GM21723 (cell line): Measurements from ENCODE around the gene UBL3.

Source experiments
- ATAC-seq: cut with Tn5 transposase; IDR thresholded peaks from one replicate; pipeline ENCODE4 v1.9.1; 2021; ENCODE audit warnings: mild to moderate bottlenecking, moderate library complexity; ENCODE audit not compliant: unreplicated experiment

Gene UBL3

GRCh38 chr13:29761160-29761559 lies 89.3 kb downstream of the UBL3 start:
- ATAC-seq, result no peak

GRCh38 chr13:29760544-29760943 lies 89.9 kb downstream of the UBL3 start:
- ATAC-seq, result no peak

GRCh38 chr13:29758531-29759114 lies 91.8 kb downstream of the UBL3 start:
- peak; percentile 96 for ATAC-seq

- ATAC-seq, result no peak
These were observed 93.9 kb downstream of the UBL3 start for GRCh38 chr13:29756506-29756905.

DNA sequence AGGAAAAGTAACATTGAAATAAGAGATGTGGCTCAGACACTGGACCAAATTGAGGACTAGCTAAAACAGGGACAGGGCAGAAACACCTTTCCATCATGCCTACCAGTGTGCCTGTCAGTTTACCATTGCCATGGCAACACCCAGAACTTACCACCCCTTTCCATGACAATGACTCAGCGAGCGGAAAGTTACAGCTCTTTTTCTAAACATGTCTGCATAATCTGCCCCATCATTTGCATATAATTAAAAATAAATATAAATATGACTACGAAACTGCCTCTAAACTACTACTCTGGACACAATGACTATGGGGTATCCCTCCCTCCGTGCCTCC lies 96.0 kb downstream of the UBL3 start:
- no peak for ATAC-seq

- ATAC-seq, result no peak
These were observed 96.6 kb downstream of the UBL3 start for GRCh38 chr13:29753618-29754472.

- no peak for ATAC-seq
These were observed 98.2 kb downstream of the UBL3 start for GRCh38 chr13:29752175-29752574.

GRCh38 chr13:29750183-29750530 lies 100.3 kb downstream of the UBL3 start:
- no peak for ATAC-seq

DNA sequence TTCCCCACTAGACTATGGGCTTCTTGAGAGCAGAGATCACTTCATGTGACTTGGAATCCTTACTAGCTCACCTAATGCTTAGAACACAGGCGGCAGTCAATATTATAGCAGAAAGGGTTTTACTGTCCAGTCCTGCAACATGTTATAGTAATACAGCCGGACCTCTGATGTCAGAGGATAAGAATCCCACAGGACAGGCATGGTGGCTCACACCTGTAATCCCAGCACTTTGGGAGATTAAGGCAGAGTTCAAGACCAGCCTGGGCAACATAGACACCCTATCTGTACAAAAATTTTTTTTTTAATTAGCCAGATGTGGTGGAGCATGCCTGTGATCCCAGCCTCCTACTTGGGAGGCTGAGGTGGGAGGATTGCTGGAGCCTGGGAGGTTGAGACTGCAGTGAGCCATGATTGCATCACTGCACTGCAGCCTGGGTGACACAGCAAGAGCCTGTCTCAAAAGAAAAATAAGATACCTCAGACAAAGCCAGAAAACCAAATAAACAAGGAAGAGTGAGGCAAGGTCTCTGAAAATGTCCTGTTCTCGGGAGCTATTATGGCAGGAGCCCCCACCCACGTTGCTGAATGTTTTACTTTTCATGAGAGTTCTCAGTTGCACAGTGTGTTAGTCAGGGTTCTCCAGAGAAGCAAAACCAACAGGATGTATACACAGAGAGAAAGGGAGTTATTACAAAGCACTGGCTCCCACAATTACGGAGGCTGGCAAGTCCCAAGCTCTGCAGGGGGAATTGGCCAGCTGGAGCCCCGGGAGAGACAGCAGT lies 100.8 kb downstream of the UBL3 start:
- no peak for ATAC-seq

DNA sequence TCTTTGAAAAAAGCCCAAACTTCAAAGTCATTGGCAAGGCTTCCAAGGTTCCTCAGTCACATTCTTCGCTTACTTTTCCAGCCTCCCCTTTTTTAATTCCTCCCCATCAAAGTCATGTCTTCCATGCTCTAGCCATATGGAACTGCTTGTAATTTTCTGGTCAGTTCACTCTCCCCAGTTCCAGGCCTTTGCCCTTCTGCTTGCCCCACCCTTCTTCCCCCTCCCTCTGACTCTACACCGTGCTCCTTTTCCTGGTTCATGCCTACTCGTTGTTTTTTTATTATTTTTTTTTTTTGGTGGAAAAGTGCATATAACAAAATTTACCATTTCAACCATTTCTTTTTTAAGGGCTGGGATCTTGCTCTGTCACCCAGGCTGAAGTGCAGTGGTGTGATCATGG lies 102.3 kb downstream of the UBL3 start:
- ATAC-seq, result no peak

DNA sequence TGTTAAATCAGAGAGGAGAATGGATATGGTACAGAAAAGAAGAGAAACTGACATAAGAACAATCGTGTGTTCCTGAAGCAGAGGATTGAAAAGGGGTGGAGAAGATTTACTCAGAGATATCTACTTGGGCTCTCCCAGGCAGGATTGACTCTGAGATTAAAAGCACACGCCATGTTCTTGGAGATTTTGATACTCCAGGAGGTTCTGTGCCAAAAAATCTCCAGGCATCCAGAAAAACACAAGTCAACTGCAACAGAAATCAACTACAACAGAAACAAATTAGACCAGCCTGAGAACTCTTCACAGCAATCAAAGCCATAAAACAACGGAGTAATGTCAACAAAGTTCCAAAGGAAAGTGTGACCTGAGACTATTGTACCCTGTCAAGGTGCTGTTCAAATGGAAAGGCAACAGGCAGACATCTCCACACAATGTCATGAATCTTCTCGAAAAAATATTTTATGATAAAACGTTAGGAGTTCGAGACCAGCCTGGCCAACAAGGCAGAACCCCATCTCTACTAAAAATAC lies 104.2 kb downstream of the UBL3 start:
- ATAC-seq, result no peak

DNA sequence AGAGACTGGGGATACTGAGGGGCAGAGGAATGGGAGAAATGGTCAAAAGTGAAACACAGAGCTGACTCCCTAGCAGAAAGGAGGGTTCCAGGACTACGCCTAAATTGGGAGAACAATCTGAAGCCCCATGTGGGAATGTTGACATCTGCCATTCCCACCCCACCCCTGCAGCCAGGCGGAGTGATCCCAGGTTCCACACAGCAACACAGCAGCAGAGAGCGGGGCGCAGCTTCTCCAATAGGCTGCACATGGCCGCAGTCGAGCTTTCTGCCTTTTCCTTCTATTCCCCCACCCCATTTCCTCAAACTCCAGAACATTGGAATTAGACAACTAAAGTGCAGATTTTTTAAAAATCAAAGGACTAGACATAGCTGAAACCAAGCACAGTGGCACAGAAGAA lies 104.7 kb downstream of the UBL3 start:
- no peak for ATAC-seq

DNA sequence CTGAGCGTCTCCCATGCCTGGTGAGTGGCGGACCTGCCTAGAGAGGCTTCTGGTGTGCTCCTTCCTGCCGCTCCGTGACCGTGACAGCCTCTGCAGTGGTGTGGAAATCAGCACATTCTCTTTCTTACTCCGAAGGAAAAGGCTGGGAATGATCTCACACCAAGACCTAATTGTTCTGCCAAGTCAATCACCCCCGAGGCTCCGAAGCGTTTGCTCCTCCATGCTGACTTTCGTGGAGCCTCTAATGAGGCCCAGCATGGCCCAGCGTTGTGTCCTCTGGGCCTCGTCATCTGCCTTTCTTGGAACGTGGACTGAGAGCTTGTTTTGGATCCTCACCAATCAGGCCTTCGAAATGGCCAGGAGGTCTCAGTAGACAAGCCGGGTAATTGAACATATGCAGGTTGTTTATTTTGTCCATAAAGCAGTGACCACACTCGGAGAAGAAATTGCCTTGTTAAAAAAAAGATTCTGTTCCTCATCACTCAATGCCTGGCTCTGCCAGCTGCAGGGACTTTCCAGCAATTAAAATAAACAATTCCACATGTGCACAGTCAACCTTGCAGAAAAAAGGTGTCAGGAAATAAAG lies 107.1 kb downstream of the UBL3 start:
- no peak for ATAC-seq

DNA sequence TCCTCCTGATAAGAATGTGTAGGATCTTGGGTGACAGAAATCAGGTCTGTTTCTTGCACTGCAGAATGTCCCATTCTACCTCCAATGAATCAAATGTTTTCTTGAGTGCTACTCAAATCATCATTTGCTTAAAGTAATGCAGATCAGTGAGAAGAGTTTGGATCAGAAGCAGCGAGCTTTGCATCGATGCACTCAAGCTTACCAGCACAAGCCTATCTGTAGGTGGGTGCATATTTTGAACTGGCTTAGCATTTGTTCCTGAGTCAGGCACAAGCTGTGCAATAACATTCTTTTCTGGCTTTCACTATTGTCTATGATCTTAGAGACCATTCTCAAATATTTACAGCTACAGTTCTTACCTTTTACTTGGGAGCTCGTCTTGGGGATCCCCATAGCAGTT lies 109.5 kb downstream of the UBL3 start:
- ATAC-seq, result no peak

- ATAC-seq, result no peak
These were observed 113.4 kb downstream of the UBL3 start for GRCh38 chr13:29737061-29737460.

- ATAC-seq, result peak; percentile 57
These were observed 117.2 kb downstream of the UBL3 start for GRCh38 chr13:29733147-29733611.

GRCh38 chr13:29730253-29730652 lies 120.2 kb downstream of the UBL3 start:
- ATAC-seq, result no peak

GRCh38 chr13:29722415-29722814 lies 128.0 kb downstream of the UBL3 start:
- ATAC-seq, result no peak

DNA sequence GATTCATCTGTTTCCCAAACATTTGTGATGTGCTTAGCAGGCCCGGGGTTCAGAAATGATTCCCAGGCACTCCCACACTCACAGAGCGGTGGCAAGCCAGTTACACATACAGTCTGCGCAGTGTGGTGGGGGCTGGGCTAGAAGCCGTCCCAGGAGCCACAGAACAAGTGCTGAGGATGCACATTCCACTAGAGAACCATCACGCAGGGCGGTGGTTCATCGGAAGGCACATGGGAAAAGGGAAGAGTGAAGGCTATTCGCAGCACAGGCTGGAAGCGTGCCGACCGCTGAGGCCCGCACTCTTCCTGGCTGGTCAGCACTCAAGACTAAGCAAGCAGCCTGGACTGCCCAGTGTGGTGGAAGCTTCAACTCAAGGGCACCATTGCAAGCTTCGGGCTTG lies 128.7 kb downstream of the UBL3 start:
- ATAC-seq, result no peak

- no peak for ATAC-seq
These were observed 131.7 kb downstream of the UBL3 start for GRCh38 chr13:29718694-29719093.

DNA sequence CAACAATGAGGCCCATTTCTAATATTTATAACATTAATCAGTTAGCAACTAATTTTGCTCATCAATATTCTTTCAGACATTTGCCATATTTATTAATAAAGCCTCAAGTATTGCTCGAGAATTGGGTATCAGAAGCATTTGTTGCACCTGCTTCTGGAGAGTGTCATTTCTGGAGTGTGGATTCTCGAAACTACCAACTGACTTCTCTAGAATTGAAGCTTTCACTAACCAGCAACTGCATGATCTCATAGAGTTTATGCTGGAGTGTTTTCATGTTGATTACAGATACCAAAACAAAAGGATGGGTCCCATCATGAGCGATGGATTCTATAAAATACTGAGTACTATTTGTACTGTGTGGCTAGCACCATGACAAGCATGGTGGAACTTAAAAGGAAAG lies 133.9 kb downstream of the UBL3 start:
- ATAC-seq, result no peak
